Neural cell (in vitro differentiated cells): ENCODE data around the gene DAD1. TPM values are rescaled to one million over a fixed set of nuclear protein-coding genes. Genes with fewer than 3 reads are reported as not detected.
A peak's percentile ranks its signal among the peaks of the same experiment; 100 is the strongest.

Experiments
- H2AFZ ChIP-seq: fragments of 200-600, 300-800 bp; sonication (generic), shearing (Covaris generic); 2 replicates; pipeline ENCODE4 v1.6.0; 2014; ENCODE audit warnings: low read depth, mild to moderate bottlenecking, antibody characterized with exemption, low read length, moderate library complexity
- H3F3A ChIP-seq: fragments of 200-600 bp; shearing (Covaris generic); 2 replicates; pipeline ENCODE4 v1.6.1; 2016; ENCODE audit warnings: mild to moderate bottlenecking, moderate library complexity, mixed read lengths, antibody characterized with exemption, low read length; ENCODE audit not compliant: insufficient read depth, poor library complexity, severe bottlenecking
- H3K27ac ChIP-seq: fragments of 200-600, 300-800 bp; sonication (generic), shearing (Covaris generic); 2 replicates; pipeline ENCODE4 v1.5.1; 2014; ENCODE audit warnings: mild to moderate bottlenecking, low read length, moderate library complexity
- H3K27me3 ChIP-seq: fragments of 300-800, 200-600 bp; sonication (generic), shearing (Covaris generic); 2 replicates; pipeline ENCODE4 v1.6.0; 2014; ENCODE audit warnings: mild to moderate bottlenecking, low read depth, low read length, moderate library complexity; ENCODE audit not compliant: insufficient read depth
- H3K36me3 ChIP-seq: fragments of 300-800, 200-600 bp; sonication (generic), shearing (Covaris generic); 2 replicates; pipeline ENCODE4 v1.5.1; 2014; ENCODE audit warnings: mild to moderate bottlenecking, antibody characterized with exemption, low read length, moderate library complexity; ENCODE audit not compliant: insufficient read depth
- H3K4me2 ChIP-seq: fragments of 300-800, 200-600 bp; sonication (generic), shearing (Covaris generic); 2 replicates; pipeline ENCODE4 v1.6.0; 2014; ENCODE audit warnings: mild to moderate bottlenecking, low read length
- H3K4me3 ChIP-seq: fragments of 300-800, 200-600 bp; sonication (generic), shearing (Covaris generic); 2 replicates; pipeline ENCODE4 v1.5.1; 2014; ENCODE audit warnings: mild to moderate bottlenecking, low read length, moderate library complexity
- H3K79me2 ChIP-seq: fragments of 200-600 bp; shearing (Covaris generic); replicated peaks from 2 replicates; pipeline ENCODE4 v1.6.0; 2014; ENCODE audit warnings: mild to moderate bottlenecking, low read length, moderate library complexity; ENCODE audit not compliant: insufficient read depth
- H3K9ac ChIP-seq: fragments of 300-800, 200-600 bp; sonication (generic), shearing (Covaris generic); 2 replicates; pipeline ENCODE4 v1.6.1; 2016; ENCODE audit warnings: mild to moderate bottlenecking, low read length, mixed read lengths
- H3K9me2 ChIP-seq: fragments of 200-600 bp; shearing (Covaris generic); 2 replicates; pipeline ENCODE4 v1.6.1; 2016; ENCODE audit warnings: mild to moderate bottlenecking, low read length, mixed read lengths; ENCODE audit not compliant: insufficient read depth
- H3K9me3 ChIP-seq: fragments of 200-600, 300-800 bp; sonication (generic), shearing (Covaris generic); 2 replicates; pipeline ENCODE4 v1.6.1; 2016; ENCODE audit warnings: mild to moderate bottlenecking, mixed run types, low read length, moderate library complexity, mixed read lengths
- H4K20me1 ChIP-seq: fragments of 200-600 bp; shearing (Covaris generic); 2 replicates; pipeline ENCODE4 v1.6.1; 2016; ENCODE audit warnings: mild to moderate bottlenecking, mixed run types; ENCODE audit not compliant: insufficient read depth
- EP300 ChIP-seq: fragments of 450-650 bp; conservative IDR thresholded peaks from 2 replicates; pipeline ENCODE4 v1.6.1; 2014; ENCODE audit warnings: antibody characterized with exemption, mild to moderate bottlenecking, moderate library complexity; ENCODE audit not compliant: poor library complexity, severe bottlenecking
- EZH2 ChIP-seq: fragments of 200-600, 300-800 bp; shearing (Covaris generic), sonication (generic); IDR thresholded peaks from 2 replicates; pipeline ENCODE4 v1.6.1; 2014; ENCODE audit warnings: antibody characterized with exemption, low read length, borderline replicate concordance, mild to moderate bottlenecking; ENCODE audit not compliant: insufficient read depth, poor library complexity, severe bottlenecking
- MXI1 ChIP-seq: fragments of 450-650 bp; conservative IDR thresholded peaks from 2 replicates; pipeline ENCODE4 v1.6.1; 2014; ENCODE audit warnings: antibody characterized with exemption, mild to moderate bottlenecking; ENCODE audit not compliant: poor library complexity, severe bottlenecking
- POLR2AphosphoS5 ChIP-seq: IDR thresholded peaks from 2 replicates; pipeline ENCODE4 v1.6.1; 2012
- RAD21 ChIP-seq: fragments of 450-650 bp; conservative IDR thresholded peaks from 2 replicates; pipeline ENCODE4 v1.6.1; 2014; ENCODE audit warnings: antibody characterized with exemption, mild to moderate bottlenecking, moderate library complexity
- REST ChIP-seq: IDR thresholded peaks from 2 replicates; pipeline ENCODE4 v1.6.1; 2012; ENCODE audit warnings: borderline replicate concordance
- SMC3 ChIP-seq: fragments of 450-650 bp; conservative IDR thresholded peaks from 2 replicates; pipeline ENCODE4 v1.6.1; 2014; ENCODE audit warnings: antibody characterized with exemption, mild to moderate bottlenecking, moderate library complexity; ENCODE audit not compliant: poor library complexity
- TAF1 ChIP-seq: IDR thresholded peaks from 2 replicates; pipeline ENCODE4 v1.6.1; 2012; ENCODE audit warnings: low read depth
- polyA plus RNA-seq: library from polyadenylated mRNA; depleted of rRNA; stranded (reverse); fragments of >200 nt; gene quantifications from 2 replicates; pipeline ENCODE4 v1.2.3, GENCODE V29; 2014
- TF ChIP-seq, protein P1 (sequence below): fragments of 450-650 bp; IDR thresholded peaks from 2 replicates; pipeline ENCODE4 v1.5.1; 2014; ENCODE audit warnings: antibody characterized with exemption, mild to moderate bottlenecking, moderate library complexity; ENCODE audit not compliant: poor library complexity, severe bottlenecking

Gene DAD1
- polyA plus RNA-seq, 1 donor from 2014 or later, result 369 TPM

- Histone ChIP-seq H3K9ac (no peak overlapping the region), H3K27me3 (no peaks in the 10 kb centered on the region), H3K4me3 (peak overlapping the region; percentile 80), H3K9me2 (no peaks in the 10 kb centered on the region), H3K9me3 (no peaks in the 10 kb centered on the region), H2AFZ (no peak overlapping the region), H4K20me1 (no peaks in the 10 kb centered on the region), H3F3A (peaks cover 5% of the 10 kb centered on the region), H3K79me2 (peaks cover 46% of the 10 kb centered on the region), H3K27ac (no peak overlapping the region), H3K36me3 (no peaks in the 10 kb centered on the region), H3K4me2 (no peak overlapping the region)
- no peak for TF ChIP-seq RAD21
- TF ChIP-seq, protein P1, sequence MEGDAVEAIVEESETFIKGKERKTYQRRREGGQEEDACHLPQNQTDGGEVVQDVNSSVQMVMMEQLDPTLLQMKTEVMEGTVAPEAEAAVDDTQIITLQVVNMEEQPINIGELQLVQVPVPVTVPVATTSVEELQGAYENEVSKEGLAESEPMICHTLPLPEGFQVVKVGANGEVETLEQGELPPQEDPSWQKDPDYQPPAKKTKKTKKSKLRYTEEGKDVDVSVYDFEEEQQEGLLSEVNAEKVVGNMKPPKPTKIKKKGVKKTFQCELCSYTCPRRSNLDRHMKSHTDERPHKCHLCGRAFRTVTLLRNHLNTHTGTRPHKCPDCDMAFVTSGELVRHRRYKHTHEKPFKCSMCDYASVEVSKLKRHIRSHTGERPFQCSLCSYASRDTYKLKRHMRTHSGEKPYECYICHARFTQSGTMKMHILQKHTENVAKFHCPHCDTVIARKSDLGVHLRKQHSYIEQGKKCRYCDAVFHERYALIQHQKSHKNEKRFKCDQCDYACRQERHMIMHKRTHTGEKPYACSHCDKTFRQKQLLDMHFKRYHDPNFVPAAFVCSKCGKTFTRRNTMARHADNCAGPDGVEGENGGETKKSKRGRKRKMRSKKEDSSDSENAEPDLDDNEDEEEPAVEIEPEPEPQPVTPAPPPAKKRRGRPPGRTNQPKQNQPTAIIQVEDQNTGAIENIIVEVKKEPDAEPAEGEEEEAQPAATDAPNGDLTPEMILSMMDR, result no peak
- no peak for TF ChIP-seq POLR2AphosphoS5
- no peak for TF ChIP-seq SMC3
Measured at GRCh38 chr14:22587247-22587646, 1.8 kb downstream of the DAD1 start.

- no peaks in the 10 kb centered on the region for H3F3A ChIP-seq
- H2AFZ ChIP-seq, result no peak overlapping the region
- H3K27ac ChIP-seq, result no peak overlapping the region
- TF ChIP-seq, protein P1, result no peak
- TF ChIP-seq SMC3 (no peak), POLR2AphosphoS5 (no peak), EP300 (no peak), RAD21 (no peak), MXI1 (no peak), TAF1 (no peak), REST (no peak), EZH2 (no peak)
- no peaks in the 10 kb centered on the region for H3K9me3 ChIP-seq
- H4K20me1 ChIP-seq, result no peaks in the 10 kb centered on the region
- H3K9ac ChIP-seq, result no peak overlapping the region
- no peak overlapping the region for H3K4me3 ChIP-seq
- no peaks in the 10 kb centered on the region for H3K9me2 ChIP-seq
- no peaks in the 10 kb centered on the region for H3K27me3 ChIP-seq
- no peak overlapping the region for H3K4me2 ChIP-seq
- H3K79me2 ChIP-seq, result peaks cover 62% of the 10 kb centered on the region
- no peaks in the 10 kb centered on the region for H3K36me3 ChIP-seq
Measured at GRCh38 chr14:22583994-22584393, 5.0 kb downstream of the DAD1 start.
